Measurements from ENCODE around the gene GNLY.
A peak's percentile ranks its signal among the peaks of the same experiment; 100 is the strongest.

Gene GNLY

DNA sequence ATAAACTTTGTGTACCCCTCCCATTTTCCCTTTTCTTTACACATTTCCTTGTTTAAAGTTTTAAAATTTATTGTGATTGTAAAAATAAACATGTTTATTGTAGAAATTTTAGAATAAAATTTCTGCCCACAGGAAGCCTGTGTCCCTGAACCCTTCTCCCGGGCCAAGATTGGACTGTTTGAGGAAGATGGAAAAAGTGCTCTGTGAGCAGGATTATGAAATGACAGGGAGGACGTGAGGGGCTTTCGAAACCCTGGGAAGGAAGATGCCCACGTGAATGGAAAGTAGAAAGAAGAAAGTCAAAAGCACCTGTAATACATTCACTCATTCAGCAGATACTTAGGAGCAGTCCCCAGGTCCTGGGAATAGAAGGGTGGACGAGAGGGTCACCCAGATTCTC is 34.2 kb downstream of the GNLY start:
- DNase-seq (ENCODE audit: low read depth): no peak

DNA sequence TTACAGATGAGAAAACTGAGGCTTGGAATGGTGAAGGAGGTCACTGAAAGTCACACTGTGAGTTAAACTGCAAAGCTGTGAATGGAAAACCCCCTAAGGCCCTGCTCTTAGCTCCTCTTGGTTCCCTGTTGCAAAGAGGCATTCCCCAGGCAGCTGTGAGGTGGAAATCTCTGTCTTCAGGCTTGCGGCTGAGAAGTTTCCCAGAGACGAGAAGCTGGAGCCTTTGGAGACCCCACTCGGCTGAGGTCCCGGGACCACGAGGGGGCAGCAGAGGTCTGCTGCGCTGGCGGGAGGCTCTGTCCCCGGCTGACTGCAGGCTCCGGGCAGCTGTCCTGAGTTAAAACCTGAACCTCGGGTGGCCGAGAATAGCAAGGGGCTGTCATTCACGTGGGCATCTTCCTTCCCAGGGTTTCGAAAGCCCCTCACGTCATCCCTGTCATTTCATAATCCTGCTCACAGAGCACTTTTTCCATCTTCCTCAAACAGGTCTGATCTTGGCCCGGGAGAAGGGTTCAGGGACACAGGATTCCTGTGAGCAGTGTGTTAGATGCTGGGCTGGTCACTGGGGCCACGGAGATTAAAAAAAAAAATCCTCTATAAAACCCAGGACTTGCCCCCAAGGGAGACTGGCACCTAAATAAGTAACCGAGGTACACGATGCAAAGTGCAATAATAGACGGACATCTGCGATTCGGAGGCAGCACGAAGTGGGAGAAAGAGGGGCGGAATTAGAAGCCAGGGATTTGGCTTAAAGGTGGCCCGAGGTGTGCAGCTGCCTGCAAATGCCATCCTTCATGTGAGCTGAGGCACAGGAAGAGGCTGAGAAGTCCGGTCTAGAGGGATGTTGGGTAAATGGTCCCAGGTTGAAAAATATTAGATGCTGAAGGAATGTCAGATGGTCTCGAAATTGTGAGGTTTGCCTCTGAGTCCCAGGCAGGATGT is 35.0 kb downstream of the GNLY start:
- DNase-seq (ENCODE audit: low read depth): peak; percentile 43

- DNase-seq (ENCODE audit: low read depth): no peak
Observed at GRCh38 chr2:85729825-85730510, 35.8 kb downstream of the GNLY start.

DNA sequence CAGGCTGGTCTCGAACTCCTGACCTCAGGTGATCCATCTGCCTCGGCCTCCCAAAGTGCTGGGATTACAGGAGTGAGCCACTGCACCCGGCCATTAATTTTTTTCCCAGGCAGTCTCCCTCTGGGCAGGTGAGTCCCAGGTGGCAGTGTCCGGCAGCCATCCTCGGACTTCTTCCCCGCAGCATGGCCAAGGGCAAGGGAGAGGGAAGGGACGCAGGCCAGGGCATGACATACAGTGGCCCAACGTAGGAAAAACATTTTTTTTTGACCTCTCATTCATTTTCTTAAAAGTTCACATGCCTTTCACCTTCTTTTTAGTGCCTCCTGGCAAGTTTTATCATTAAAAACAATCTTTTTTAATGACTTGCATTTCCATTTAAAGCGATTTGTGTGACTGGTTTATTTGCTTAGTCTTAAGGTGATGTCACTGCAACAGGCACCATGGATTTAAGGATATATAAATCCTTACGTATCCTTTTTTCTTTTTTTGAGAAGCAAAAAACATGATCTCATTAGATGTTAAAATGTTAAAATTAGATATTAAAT is 36.6 kb downstream of the GNLY start:
- DNase-seq (ENCODE audit: low read depth): no peak

DNA sequence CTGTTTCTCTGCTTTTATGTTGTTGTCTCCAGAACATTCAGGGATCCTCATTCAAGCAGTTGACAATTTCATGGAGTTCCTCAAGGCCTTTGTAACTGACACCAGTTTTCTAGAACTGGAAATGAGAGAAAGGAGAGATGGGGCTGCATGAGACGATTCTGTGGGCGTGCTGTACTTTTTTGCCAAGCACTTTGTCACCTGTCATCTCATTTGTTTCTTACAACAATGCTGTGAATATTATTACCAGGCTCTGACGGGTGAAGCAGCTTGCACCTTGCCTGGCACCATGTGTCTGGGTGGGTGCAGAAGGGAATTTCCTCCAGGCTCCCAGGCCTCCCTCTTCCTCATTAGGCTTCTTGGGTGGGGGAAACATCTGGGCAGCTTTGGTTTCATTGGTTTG is 37.4 kb downstream of the GNLY start:
- DNase-seq (ENCODE audit: low read depth): no peak

GRCh38 chr2:85732467-85733120 is 38.4 kb downstream of the GNLY start:
- no peak for DNase-seq (ENCODE audit: low read depth)

DNA sequence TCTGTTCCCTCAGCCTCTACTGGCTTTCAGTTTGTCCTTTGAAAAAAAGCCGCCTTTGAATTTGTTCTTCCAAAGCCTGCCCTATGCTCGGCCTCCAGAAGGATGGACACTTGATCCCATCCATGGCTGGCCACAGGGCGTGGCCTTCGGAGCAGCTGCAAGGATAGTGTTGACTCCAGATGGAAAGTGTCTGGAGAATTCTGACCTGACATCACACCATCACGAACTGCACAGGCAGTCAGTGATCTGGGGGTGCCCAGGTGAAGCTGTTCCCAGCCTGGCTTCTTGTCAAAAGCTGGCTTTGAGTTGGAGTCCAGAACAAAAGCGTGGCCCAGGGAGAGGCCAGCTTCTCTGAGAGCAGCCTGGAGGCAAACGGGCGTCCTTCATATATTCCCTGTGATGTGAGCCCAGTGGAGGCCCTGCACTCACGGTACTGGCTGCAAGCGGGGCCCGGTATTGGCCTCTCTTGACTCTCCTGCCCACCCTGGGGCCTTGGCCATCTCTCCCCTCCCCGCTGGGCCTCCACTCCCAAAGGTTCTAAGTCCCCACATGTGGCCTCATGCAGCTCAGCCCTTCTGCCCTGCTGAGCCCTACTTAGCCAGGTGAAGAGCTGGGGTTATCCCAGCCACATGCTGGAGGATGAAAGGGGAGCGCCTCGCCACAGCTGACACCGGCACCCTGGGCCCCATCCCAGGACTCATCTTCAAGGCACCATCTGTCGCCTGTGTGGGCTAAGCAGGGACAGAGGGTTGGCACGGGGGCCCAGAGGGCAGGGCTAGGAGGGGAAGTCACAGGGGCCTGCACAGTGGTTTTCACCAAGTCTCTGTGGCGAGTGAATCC is 39.2 kb downstream of the GNLY start:
- DNase-seq (ENCODE audit: low read depth): no peak

GRCh38 chr2:85734015-85734414 is 39.9 kb downstream of the GNLY start:
- DNase-seq (ENCODE audit: low read depth): no peak

DNA sequence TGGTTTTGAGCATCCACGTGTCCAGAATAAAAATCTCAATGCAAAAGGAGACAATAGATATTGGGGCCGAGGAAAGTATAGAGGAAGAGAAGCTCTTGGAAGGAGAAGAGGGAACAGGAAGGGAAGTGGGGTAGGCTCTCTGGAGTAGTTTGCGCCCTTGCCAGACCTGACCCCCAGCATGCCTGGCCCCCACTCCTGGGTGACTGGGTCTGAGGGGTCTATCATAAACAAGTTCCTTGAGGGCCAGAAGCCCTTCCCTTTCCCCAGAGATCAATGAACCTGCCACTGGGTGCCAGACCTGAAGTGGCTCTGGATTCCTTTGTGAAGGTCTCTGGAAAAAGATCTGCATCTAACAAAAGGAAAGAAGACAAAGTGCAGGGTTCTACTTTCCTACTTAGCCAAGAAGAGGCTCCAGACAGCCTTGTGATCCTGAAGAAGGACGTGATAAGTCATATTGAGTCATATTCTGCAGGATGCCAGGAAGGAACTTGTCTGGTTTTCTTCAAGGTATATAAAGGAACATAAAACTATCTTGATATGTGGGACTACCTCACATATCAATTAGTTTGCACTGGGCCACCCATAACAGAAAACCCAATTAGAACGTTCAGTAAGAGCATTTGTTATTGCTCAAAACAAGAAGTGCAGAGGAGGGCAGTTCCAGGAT is 40.9 kb downstream of the GNLY start:
- no peak for DNase-seq (ENCODE audit: low read depth)

DNA sequence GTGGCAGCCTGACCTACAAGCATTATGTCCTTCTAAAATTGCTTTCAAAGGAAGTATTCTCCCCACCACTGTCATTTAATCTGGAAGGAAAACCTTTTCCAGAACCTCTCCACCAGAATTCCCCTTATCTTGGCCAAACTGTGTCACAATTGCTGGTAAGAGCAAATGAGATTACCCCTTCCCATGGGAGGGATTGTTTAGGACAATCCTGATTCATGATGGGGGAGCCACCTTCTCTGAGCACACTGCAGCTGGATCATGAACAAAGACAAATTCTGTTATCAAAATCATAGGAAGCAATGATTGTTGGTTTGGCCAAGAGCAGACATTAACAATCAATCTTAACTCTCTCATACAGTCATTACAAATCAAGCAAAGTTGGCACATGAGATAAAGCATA is 41.5 kb downstream of the GNLY start:
- DNase-seq (ENCODE audit: low read depth): no peak

- DNase-seq (ENCODE audit: low read depth): no peak
Observed at GRCh38 chr2:85736456-85737355, 42.5 kb downstream of the GNLY start.

GRCh38 chr2:85737481-85737880 is 43.3 kb downstream of the GNLY start:
- no peak for DNase-seq (ENCODE audit: low read depth)

- no peak for DNase-seq (ENCODE audit: low read depth)
Observed at GRCh38 chr2:85737961-85738360, 43.8 kb downstream of the GNLY start.

- no peak for DNase-seq (ENCODE audit: low read depth)
Observed at GRCh38 chr2:85740193-85740592, 46.0 kb downstream of the GNLY start.

GRCh38 chr2:85741211-85741832 is 47.2 kb downstream of the GNLY start:
- DNase-seq (ENCODE audit: low read depth): no peak

- no peak for DNase-seq (ENCODE audit: low read depth)
Observed at GRCh38 chr2:85741833-85742455, 47.8 kb downstream of the GNLY start.

DNA sequence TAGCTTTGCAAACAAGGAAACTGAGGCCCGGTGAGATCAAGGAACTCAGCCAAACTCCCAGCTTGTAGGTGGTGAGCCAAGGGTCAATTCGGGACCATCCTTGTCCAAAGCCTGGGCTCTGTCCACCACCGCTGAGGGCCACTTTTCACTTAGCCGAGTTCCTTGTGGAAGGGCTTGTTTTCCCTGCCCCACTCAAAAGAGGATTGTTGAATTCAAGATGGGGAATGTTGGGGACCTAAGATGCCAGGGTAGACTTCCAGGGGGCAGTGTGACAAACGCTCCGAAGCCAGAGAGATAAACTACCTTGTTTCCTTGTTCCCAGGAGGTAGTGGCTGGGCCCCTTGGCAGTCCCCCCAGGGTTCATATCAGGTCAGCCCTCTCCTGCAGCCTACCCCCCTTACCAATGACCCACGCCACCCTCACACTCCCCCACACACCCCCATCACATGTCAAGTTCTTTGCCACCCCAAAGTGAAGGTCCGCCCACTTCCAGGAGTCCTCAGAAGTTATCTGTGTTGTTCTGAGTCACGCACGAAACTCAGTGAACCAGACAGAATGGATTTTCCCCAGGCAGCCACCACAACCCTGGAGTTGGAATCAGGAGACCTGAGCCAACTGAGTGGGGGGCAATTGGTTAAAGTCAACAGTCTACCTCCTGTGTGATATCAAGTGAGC is 49.3 kb downstream of the GNLY start:
- DNase-seq (ENCODE audit: low read depth): no peak

DNA sequence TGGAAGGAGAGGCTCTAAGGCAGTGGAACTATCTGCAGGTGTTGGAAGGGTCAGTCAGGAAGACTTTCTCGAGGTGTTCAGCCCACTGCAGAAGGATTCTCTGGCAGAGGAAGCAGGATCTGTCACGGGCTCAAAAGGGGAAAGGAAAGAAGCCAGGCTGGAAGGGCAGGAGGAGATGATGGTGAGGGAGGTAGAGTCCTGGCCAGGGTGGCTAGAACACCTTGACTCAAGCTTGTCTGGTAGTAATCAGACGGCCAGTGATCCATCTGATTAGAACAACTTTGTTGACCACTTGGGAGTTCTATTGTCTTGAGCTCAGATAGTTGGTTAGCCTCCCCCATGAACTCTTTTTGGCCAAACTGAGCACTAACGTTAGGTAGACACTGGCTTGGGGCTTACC is 49.9 kb downstream of the GNLY start:
- DNase-seq (ENCODE audit: low read depth): no peak
